GM13977 (cell line): ENCODE results near the gene TNFRSF4.

ENCODE experiments used
- DNase-seq: peaks from one replicate; pipeline ENCODE4 v3.0.0; 2012; ENCODE audit warnings: low spot score
- in situ Hi-C: fragments of 300-500 bp; cut with MboI; formaldehyde crosslinking; loops from one replicate; pipeline ENCODE4 v1.12.0; 2022; ENCODE audit warnings: low sequenced_read_pairs, low pct_unique_long_range_greater_than_20kb, mixed read lengths, inconsistent platforms; ENCODE audit not compliant: unreplicated experiment
- TF ChIP-seq, protein P1 (sequence below): IDR thresholded peaks from 2 replicates; pipeline ENCODE4 v1.5.1; 2012; ENCODE audit warnings: mild to moderate bottlenecking, control low read depth; ENCODE audit not compliant: insufficient read depth; ENCODE audit errors: extremely low read depth, missing control alignments

Gene TNFRSF4

DNA sequence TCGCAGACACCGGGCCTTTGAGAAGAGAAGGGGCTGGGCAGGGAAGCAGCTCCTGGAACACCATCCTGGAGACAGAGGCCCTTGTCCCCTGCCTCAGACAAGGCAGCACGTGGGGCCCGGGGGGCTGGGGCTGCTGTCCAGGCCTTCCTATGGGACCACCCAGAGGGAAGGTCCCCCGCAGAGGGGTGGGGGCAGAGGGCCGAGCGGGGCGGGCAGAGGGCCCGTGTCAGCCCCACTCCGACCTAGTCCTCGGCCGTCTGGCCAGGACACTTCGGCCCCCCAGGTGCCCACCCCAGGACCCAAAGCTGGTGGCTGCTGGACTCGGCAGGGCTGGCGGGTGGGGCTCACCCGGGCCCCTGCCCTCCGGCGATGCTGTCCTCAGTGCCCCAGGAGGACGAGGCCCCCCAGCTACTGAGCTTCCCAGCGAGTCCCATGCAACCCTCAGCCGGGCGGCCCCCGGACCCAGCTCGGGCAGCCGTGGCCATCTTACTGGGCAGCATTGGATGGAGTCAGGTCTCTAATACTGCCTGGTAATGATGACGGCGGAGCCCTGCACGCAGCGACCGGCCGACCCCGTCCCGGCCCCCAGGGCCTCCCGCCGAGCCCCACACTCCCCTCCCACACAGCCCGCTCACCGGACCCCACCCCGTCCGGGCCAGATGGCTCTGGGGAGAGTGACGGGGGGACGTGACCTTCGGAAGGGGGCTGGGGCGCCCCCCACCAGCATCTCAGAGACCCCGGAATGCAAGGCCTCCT is 47.1 kb downstream of the TNFRSF4 start:
- TF ChIP-seq, protein P1, sequence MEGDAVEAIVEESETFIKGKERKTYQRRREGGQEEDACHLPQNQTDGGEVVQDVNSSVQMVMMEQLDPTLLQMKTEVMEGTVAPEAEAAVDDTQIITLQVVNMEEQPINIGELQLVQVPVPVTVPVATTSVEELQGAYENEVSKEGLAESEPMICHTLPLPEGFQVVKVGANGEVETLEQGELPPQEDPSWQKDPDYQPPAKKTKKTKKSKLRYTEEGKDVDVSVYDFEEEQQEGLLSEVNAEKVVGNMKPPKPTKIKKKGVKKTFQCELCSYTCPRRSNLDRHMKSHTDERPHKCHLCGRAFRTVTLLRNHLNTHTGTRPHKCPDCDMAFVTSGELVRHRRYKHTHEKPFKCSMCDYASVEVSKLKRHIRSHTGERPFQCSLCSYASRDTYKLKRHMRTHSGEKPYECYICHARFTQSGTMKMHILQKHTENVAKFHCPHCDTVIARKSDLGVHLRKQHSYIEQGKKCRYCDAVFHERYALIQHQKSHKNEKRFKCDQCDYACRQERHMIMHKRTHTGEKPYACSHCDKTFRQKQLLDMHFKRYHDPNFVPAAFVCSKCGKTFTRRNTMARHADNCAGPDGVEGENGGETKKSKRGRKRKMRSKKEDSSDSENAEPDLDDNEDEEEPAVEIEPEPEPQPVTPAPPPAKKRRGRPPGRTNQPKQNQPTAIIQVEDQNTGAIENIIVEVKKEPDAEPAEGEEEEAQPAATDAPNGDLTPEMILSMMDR = no peak
- in situ Hi-C loops = no loop called here
- DNase-seq = no peak

DNA sequence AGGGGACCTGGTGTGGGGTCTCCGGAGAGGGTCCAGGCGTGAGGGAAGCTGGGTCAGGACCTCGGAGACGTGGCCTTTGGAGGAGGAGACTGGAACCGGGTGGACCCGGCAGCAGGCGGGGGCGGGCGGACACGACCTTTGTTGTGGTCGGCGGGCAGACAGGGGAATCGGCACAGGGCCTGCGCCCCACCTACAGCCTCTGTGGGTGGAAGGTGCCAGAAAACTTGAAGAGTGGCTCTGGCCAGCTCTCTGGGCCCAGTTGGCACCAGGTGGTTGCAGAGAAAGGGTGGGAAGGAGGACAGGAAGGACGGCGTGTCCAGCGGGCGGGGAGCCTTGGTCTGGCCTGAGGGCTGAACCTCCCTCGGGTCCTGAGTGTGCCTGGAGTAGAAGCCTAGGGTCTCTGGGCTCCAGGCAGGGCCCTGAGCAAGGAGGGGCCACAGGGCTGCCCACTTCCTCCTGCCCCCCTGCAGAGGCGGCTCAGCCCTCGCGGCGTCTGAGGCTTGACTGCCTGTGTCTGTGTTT is 48.0 kb downstream of the TNFRSF4 start:
- DNase-seq = no peak
- TF ChIP-seq, protein P1 = no peak
- in situ Hi-C loops = no loop called here

DNA sequence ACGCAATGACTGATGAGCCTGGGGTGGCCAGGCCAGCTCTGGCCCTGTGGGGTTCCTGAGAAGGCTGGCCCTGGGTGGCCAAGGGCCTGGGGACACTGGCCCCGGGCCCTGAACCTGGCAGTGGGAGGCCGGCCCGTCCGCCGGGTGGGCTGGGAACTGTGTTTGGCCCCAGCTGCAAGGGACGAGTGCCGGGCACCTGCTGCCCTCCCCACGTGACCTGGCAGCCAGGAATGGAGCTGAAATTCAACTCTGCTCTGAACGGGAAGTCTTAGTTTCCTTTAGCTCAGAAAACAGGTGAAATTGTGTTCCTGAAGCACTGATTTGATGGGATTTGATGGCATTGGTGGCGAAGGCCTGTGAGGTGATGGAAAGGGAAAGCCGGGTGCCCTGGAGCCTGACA is 48.5 kb downstream of the TNFRSF4 start:
- DNase-seq = no peak
- TF ChIP-seq, protein P1 = no peak
- in situ Hi-C loops = no loop called here

DNA sequence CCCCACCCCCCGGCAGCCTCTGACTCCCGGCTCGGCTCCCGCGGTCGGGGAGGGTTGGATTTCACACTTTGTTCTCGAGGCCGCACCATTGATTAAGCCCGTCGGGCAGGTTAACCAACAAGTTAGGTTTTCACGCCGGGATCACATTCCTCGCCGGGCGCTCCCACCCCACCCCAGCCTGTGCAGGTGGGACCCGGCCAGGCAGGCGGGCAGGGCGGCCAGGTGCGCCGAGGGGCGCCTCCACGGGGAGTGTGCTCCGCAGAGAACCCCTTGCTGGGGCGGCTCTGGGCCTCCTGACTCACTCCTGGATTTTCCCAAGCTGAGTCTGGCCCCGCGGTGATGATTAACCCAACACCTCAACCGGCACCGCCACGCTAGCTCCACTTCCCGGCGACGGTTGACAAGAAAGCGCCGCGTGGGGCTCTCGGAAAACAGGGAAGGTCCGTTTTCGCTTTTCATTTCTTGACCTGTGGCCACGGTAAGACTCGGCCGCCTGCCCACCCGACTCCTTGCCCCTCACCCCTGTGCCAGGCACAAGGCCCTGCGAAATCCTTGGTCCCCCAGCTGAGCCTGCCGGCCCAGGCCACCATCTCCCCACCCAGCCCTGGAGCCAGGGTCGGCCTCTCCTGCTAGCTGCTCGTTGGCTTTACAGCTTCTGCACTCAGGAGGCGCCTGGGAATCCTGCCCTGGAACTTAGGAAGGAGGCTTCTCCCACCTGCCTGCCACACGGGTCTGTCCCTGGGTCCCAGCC is 49.1 kb downstream of the TNFRSF4 start:
- in situ Hi-C loops = no loop called here
- TF ChIP-seq, protein P1 = no peak
- no peak for DNase-seq

DNA sequence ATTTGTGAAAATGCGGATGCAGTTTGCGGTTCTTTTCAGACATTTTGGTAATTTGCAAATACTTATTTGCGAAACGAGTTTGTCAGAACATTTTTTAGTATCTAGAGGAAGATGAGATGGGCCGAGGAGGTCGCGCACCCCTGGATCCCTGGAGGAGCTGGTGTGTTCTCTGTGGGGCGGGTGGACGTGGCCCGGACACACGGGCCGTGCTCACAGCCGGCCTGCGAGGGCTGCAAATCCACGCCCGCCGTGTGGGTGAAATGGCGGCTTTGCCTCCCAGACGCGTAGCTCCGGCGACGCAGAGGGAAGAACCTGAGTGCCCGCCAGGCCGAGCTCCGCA is 49.6 kb downstream of the TNFRSF4 start:
- TF ChIP-seq, protein P1 = no peak
- in situ Hi-C loops = no loop called here
- DNase-seq = no peak

DNA sequence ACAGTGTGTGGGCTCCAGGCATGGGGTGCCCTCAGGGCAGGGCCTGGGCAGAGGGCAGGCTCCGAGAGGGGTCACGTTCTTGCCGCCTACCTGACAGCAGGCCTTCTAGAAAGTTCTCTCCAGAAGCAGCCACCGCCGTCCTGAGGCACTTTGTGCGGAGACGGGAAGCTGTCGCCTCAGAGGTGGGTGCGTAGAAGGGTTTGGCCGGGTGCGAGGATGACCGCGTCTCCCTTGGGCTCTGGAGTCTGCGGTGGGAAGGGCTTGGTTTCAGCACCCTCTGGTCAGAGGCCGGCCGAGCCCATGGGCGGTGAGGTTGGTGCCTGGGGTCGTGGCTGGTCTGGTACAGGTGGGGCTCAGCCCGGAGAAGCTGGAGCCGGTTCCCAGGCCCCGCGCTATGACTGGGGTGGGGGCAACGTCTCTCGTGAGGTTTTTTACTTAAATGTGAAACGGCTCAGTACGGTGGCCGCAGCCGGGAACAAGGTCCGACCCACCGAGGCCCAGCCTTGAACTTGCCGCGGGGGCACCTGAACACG is 50.3 kb downstream of the TNFRSF4 start:
- TF ChIP-seq, protein P1 = no peak
- in situ Hi-C loops = no loop called here
- no peak for DNase-seq
